ENCODE data around the gene MPG. TPM values are rescaled to one million over a fixed set of nuclear protein-coding genes. Genes with fewer than 3 reads are reported as not detected.

Gene MPG
- total RNA-seq, 1 experiment from 2014 or later: 210 TPM

DNA sequence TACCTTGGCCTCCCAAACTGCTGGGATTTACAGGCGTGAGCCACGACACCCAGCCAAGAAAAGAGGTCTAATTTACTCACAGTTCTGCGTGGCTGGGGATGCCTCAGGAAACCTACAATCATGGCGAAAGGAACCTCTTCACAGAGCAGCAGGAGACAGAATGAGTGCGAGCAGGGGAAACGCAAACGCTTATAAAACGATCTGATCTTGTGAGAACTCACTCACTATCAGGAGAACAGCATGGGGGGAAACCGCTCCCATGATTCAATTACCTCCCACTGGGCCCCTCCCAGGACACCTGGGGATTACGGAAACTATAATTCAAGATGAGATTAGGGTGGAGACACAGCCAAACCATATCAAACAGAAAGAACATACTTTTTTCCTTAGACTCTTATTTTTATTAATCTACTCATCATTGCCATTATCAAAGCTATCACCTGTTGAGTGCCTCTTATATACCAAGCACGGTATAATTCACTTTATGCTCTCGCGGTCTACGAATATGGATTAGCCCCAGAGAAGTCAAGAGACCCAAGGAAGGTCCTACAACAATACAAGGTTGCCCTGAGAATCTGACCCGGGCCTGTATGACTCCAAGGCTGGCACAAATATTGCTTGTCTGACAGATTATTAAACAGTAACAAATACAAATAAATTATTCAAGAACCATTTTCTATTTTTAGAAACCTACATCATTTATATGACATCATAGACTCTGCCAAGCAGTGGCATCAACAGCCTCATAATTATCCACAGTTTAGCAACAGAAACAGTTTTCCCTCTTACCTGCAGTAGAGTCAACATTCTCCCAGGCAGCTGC is 27.0 kb upstream of the MPG start:
- no peak for DNase-seq (ENCODE audit: low read depth)

DNA sequence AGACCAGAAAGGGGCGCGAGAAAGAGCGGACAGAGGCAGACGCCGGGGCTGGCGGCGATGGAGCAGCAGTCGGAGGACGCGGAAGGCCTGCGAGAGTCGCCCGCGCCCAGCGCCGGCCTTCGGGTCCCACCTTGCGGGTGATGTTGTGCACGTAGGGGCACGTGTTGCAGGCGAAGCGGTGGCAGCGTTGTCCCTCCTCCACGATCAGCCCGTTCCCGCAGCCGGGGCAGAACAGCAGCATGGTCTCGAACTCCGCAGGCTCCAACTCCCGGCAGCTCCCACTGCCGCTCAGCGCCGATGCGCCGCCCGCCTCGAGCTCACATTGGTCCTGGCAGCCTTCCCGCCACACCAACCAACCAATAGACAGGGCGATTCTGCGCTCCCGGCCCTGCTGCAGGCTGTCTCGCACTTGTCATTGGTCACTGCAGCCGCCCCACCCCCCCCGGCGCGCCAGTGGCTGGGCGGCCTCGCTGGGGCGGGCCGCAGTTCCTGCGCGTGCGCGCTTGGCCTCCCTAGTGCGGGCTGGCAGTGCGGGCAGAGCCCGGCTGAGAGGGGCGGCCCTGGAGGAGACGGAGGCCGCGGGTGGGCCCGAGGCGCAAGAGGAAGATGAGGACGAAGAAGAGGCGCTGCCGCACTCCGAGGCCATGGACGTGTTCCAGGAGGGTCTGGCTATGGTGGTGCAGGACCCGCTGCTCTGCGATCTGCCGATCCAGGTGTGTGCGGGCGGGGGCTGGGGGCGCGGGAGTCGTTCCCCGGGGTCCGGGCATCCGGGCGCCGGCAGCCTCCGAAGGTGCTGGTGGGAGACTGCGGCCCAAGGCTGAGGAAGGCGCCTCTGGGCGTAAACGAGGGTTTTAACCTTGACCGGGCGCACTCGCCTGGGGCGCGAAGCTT is 24.4 kb upstream of the MPG start, which contains the start of the genes POLR3K and SNRNP25:
TSS of gene POLR3K (minus strand) at position 263 of the 891 bp plus-strand sequence. CDS start at position 241, 22 bp downstream.
TSS of gene SNRNP25 (plus strand) at position 483 of the 891 bp plus-strand sequence. CDS start at position 672, 189 bp downstream.
- DNase-seq (ENCODE audit: low read depth): peak; percentile 98

DNA sequence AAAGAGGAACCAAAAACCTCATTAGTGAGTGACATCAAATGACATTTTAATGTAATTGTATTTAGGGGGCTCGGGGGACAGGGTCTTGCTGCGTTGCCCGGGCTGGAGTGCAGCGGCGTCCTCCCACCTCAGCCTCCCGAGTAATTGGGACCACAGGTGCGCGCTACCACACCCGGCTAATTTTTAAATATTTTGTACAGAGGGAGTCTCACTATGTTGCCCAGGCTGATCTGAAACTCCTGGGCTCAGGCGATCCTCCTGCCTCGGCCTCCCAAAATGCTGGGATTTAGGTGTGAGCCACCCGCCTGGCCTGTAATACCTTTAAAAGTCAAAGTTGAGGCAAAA is 23.8 kb upstream of the MPG start:
- no peak for DNase-seq (ENCODE audit: low read depth)

DNA sequence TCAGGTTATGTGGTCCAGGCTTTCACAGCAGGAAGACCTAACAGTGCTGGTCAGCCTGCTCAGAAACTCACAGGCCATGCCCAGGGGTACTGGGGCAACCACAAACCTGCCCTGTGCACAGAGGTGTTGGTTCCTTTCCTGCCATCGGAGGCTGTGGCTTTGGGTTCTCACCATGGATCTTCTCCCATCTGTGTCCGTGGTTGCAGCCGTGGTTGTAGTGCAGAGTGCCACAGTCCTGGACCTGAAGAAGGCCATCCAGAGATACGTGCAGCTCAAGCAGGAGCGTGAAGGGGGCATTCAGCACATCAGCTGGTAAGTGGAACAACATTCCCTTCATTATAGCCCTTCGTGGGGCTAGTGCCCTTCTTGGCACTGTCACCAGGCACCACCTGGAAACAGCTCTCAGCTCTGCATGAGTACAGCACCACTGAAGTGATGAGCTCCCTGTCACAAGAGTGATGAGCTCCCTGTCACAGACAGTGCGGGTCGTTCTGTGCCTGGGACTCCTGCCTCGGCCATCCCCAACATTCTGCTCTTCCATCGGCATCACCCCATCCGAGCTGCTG is 22.4 kb upstream of the MPG start:
- no peak for DNase-seq (ENCODE audit: low read depth)

DNA sequence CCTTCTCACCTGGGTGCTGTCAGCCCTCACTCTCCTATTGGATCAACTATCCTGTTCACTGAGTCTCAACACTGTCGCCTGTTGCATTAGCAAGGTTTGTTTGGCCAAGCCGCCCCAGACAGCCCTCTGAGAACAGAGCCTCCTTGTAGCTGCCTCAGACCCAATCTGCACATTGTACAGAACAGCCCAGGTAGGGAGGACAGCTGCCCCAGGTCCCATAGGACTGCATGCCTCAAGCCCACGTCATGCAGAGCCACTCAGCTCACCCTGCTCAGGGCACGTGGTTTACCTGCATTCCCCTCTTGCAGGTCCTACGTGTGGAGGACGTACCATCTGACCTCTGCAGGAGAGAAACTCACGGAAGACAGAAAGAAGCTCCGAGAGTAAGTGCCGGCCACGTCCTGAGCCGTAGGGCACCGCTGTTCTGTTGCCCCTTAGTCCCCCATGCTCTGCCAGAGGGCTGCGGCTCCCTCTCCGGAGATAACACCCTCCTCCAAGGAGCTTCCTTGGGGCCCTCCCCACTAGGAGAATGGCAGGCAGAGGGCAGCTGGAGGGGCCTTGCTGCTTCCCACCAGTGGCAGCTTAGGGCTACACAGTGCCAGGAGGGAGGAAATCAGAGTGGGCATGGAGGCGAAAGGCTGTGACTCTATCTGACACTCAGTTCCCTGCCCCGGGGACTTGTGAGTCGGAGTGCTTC is 21.6 kb upstream of the MPG start:
- no peak for DNase-seq (ENCODE audit: low read depth)

DNA sequence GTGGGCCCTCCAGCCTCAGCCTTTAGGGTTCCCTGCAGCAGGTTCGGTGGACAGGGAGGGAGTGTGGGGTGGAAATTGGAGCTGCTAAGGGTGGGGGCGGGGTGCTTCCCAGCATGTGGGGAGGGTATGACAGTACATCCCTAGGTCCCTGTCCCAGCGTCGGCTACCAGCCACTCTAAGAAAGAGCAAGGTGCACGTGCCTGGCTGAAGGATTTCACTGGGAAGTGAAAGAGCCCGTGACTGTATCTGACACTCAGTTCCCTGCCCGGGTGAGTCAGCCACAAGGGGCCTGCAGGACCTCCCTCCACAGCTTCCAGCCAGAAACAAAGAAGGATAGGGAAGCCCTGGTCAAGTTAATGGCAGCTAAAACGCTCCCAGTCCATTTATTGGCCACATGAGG is 20.3 kb upstream of the MPG start:
- no peak for DNase-seq (ENCODE audit: low read depth)

DNA sequence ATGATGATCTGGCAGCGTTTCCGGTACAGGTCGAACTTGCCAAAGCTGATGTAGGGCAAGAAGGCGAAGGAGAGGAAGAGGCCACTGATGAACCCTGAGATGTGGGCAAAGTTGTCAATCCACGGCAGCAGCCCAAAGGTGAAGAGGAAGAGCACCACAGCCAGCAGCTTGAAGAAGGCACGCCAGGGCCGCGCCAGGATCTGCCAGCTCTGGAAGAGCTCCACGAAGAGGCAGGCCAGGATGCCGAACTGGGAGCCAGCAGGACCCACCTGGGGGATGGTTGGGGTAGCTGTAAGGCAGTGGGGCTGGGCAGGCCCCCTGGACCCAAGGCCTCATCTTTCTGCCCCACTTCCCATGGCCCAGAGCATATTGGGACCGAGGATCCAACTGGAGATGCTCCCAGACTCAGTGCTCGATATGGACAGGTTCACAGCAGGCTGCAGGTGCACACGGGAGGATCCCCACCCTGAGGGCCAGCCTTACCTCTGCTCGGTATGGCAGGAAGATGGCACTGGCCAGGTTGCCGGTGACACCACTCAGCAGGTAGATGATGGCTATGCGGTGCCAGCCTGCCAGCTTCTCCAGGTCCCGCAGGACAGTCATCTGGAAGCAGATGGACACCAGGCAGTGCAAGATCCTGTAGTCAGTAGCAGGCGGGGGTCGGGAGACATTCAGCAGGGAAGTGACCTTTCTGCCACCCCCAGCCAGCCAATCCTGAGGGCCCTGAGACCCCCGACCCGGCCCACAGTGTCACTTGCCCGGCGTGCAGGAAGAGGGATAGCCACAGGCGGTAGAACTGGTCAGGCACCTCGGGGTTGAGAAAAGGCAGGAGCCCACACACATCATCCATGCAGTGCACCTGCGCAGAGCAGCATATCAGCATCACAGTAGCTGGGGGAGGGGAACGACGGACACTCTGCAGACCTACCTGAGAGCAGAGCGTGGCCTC is 19.3 kb upstream of the MPG start:
- DNase-seq (ENCODE audit: low read depth): no peak

DNA sequence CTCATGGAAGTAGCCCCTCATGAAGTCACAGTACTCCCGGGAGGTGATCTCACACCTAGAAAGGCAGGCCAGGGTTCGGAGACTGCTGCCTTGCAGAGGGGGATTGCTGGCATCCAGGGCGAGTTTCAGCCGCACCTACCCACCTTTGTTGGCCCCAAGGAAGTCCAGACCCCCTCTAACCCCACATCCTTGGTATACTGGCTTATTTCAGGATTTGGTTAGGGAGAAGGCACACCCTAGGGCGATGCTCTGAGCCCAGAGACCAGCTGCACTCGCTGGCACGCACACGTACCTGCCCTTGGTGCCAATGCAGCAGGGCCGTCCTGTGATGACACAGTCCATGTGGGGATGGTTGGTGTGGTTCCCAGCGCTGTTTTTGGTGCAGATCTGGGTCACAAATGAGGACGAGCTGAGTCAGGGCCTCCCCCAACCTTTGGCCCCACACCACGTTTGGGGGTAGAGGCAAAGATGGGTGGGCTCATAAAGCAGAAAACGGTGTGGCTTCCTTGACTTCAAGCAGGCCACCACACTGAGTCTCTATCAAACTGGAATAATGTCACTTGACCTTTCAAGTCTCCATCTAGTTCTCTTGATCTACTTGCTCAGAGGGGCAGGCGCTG is 18.5 kb upstream of the MPG start:
- DNase-seq (ENCODE audit: low read depth): no peak

DNA sequence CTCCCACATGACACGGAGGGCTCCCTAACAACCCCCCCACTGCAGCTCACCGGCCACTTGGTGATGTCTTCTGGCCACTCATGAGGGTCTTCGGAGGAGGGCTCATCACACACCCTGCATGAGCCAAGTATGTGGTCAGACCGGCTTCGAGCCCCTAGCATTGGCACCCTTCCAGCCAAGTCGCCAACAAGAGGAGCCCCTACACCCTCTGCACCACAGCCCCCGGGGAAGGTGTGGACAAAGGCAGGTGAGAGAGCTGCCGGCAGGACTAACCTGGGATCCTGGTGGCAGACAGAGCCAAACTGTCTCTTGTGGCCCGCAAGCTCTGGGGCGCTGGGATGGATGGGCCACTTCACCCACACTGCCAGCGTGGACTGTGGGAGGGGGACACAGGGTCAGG is 17.9 kb upstream of the MPG start:
- no peak for DNase-seq (ENCODE audit: low read depth)

DNA sequence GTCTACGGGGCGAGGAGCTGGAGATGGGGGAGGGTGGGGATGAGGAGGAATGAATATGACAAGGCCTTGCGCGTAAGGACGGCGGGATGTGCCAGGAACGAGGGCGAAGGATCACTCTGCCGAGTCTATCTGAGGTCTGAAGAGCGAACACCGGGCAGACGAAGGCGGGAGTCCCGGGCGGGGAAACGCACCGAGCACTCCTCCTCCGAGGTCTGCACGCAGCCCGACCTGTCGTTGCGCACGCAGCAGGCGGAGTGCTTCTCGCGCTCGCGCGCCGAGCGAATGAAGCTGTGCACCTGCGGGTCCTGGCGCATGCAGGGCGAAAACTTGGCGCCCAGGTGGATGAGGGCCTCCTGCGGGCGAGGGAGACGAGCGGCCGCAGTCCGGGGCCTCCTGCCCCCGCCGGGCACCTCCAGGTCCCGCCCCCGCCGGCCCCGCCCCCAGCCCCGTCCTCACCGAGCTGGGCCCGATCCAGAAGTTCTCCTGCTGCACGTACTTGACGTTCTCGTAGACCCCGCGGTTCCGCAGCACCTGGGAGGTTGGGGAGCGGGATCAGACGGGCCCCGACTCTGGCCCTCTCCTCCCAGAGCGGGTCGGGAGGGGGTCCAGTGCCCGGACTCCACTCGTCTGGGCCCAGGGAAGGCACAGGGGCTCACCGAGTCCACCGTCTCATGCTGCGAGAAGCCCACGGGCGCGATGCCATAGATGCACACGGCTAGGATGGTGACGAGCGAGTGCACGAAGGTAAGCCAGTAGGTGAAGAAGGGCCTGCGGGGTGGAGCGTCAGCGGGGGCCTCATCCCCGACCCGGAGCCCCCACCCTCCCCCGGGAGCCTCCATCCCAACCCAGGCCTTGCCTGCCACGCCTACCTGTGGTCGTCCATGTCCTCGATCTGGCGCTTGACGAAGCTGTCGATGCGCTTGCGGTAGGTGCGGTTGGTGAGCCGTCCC is 16.8 kb upstream of the MPG start:
- no peak for DNase-seq (ENCODE audit: low read depth)

DNA sequence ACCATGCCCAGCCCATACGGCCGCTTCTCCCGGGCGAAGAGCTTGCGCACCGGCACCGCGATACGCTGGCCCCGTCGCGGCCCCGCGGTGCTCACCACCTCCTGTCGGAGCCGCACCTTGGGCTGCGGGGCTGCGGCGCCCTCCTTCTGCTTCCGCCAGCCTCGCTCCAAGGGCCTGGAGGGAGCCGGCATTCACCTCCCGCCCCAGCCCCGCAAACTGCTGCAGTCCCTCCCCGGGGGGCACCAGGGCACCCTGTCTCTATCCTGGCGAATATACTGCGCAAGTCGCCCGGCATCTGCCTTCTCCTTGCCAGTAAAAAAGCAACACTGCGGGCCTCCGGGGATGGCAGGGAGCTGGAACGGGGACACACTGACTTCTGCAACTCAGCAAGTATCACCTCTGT is 16.1 kb upstream of the MPG start:
- no peak for DNase-seq (ENCODE audit: low read depth)

DNA sequence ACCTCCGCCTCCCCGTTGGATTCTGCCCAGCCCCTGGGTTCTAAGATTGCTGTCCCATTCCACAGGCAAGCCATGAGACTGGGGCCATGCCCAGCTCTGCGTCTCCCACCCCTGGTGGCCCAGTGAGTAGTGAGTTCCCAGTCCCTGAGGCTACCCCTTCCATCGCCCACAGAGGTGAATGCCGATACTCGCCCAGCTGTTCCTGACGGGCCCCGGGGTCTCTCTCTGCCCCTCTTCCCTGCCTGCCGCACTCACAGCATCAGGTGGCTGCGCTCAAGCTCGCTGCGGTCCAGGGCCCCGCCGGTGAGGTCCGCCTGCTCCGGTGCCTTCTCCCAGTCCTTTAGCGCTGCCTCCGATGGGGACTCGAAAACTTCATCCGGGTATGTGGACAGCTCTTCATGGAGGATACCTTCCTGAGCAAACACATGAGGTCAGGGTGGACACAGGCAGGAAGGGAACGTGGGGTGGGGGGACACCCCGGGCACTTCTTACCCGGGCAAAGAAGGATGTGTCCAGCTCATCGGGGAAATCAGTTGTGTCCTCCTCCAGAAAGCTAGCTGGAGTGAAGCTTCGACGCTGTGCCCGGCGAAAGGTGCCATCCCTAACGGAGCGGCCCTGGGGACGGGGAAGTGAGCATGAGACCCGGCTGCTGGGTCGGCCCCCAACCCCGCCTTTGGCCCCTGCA is 15.6 kb upstream of the MPG start:
- no peak for DNase-seq (ENCODE audit: low read depth)

DNA sequence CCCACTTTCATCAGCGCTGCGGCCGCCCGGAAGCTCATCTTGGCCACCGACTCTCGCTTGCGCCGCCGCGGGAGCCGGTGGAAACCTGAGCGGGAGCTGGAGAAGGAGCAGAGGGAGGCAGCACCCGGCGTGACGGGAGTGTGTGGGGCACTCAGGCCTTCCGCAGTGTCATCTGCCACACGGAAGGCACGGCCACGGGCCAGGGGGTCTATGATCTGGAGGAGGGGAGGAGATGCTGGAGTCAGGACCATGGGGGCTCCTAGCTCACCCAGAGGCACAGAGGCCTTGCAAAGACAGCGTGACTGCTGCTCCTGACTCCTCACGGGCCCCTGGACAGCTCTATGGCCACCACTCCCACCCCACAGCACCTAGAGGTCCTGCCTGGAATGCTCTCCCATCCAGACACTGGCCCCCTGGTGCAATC is 15.0 kb upstream of the MPG start:
- no peak for DNase-seq (ENCODE audit: low read depth)

DNA sequence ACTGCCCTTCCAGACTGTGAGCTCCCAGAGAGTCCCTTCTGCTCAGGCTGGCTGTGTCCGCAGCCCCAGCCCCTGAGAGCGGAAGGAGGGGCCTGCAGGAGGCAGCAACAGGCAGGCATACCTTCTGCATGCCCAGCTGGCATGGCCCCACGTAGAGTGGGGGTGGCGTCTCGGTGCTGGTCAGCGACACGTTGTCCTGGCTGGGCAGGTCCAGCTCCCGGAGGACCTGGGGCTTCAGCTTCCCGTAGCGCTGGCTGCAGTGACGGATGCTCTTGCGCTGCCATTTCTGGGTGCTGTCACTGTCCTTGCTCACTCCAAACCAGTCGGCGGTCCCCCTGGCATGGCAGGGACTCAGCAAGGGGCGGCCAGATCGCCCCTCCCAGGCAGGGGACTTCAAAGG is 14.6 kb upstream of the MPG start:
- DNase-seq (ENCODE audit: low read depth): no peak

DNA sequence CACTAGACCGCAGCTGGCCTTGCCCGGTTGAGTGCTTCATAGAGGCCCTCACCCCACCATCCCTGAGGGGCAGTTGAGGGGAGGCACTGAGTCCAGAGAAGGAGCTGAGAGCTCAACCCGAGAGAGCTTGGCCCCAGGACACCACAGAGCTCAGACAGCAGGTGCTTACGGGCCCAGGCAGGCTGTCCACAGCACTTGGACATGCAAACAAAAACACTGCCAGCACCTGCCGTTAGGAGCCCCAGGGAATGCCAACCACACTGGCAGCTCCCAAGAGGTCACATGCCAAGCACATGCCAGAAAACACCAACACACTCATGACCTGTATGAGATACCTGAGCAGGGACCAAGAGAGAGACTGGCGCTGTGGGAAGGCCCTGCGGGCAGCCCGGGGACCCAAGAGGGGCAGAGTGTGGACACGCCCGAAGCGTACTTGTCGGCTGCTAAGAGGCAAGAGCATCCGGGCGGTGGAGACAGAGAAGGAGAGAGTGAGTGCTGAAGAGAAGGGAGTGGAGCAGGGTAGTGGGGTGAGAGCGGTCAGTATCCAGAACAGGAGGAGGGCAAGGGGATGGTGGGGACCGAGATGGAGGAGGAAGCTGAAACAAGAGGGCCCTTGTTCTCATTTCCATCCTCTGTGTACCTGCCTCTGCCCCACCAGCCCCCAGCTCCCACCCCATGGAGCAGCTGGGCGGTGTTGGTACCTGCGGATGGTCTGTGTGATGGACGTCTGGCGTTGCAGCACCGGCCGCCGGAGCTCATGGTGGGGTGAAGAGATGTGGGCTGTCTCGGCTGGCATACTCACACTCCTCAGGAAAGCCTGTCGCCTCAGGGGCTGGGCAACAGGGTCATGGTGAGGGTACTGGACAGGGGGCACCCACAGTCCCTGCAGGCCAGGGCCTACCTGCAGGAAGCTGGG is 13.8 kb upstream of the MPG start:
- no peak for DNase-seq (ENCODE audit: low read depth)

DNA sequence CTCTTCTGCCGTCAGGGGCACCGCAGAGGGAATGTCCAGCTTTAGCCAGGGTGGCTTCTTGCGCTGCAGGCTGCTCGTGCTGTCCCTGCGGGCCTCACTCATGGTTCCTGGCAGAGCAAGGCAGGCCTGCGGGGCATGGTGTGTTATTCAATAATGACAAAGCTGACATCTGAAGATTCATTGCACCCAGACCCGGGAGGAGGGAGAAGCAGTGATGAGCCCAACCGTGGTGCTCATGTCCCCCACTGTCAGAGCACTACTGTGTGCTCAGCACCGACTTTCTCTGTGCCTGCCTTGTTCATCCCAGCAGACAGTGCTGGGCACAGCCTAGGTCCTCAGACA is 13.1 kb upstream of the MPG start:
- no peak for DNase-seq (ENCODE audit: low read depth)

DNA sequence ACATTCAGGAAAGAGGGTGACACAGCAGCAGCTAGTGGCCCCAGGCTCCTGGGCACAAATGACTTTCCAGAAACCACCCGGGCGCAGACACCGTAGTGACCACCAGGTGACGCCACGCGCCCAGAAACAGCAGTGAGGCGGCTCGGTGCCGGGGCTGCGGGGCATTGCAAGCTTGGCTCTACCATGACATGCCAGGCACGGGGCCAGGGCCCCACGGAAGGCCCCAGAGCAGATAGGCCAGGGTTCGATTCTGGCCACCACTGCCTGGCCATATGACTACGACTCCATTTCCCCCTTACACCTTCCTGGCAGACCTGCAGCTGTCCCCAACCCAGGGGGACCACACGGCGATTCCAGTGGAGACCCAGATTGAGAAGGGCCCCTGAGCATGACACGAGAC is 12.3 kb upstream of the MPG start:
- DNase-seq (ENCODE audit: low read depth): peak; percentile 67
